ENCODE measurements around the gene FEZ2. TPM values are rescaled to one million over a fixed set of nuclear protein-coding genes. Genes with fewer than 3 reads are reported as not detected.

FEZ2 gene
- total RNA-seq, 1 experiment from 2014 or later = 14.8 TPM

- ChIA-PET CTCF (no interaction called here), RAD21 (ENCODE audit: low non-redundant PET in 1 of 2, low total read pairs in 2 of 2, uncharacterized antibody in 2 of 2, unreplicated experiment in 2 of 2) (no interaction called here), POLR2A (no interaction called here)
- Histone ChIP-seq H3K9ac (ENCODE audit: low read length) (no peak overlapping the region), H2AFZ (ENCODE audit: low read depth, low read length, poor library complexity, severe bottlenecking) (no peak overlapping the region), H4K20me1 (ENCODE audit: insufficient read depth) (no peaks in the 10 kb centered on the region), H3K9me3 (ENCODE audit: control insufficient read depth in 1 of 2, insufficient read depth in 1 of 2, low read depth in 1 of 2, low read length in 2 of 2) (no peaks in the 10 kb centered on the region), H3K4me2 (ENCODE audit: low read length) (no peak overlapping the region), H3K27ac (ENCODE audit: low read depth, low read length) (no peak overlapping the region), H3K4me3 (replicated peaks in 1 of 2; ENCODE audit: low read depth in 1 of 2, low read length in 2 of 2) (no peak overlapping the region), H3K79me2 (ENCODE audit: insufficient read depth, low read length) (peaks cover 21% of the 10 kb centered on the region), H3K36me3 (ENCODE audit: control insufficient read depth in 1 of 2, insufficient read depth in 2 of 2, low read length in 2 of 2) (no peaks in the 10 kb centered on the region), H3K4me1 (ENCODE audit: control insufficient read depth in 1 of 2, insufficient read depth in 2 of 2, low read length in 2 of 2) (peaks cover 20 to 36% of the 10 kb centered on the region in 2 experiments), H3K9me2 (ENCODE audit: insufficient read depth) (no peaks in the 10 kb centered on the region), H3K27me3 (ENCODE audit: insufficient read depth, low read length) (no peaks in the 10 kb centered on the region)
- intact Hi-C loops (cut with micrococcal nuclease) = no loop called here
- BruUV-seq (replicated peaks) = no TSS peak
- ATAC-seq = no peak
- no peak for DNase-seq (ENCODE audit: low read depth, low spot score)
- no peak for TF ChIP-seq SP1 (IDR thresholded peaks at IDR 0.05; ENCODE audit: low read depth)
- TF ChIP-seq ZNF274 (IDR thresholded peaks at IDR 0.05; ENCODE audit: low read depth, low read length) = no peak
- no peak for TF ChIP-seq EZH2 (IDR thresholded peaks at IDR 0.05)
- TF ChIP-seq SRF (IDR thresholded peaks at IDR 0.05; ENCODE audit: low read depth) = no peak
- no peak for TF ChIP-seq ZFX (IDR thresholded peaks at IDR 0.05)
- no peak for TF ChIP-seq POLR2AphosphoS5 (IDR thresholded peaks at IDR 0.05; ENCODE audit: low read depth, low read length)
- no peak for TF ChIP-seq REST (IDR thresholded peaks at IDR 0.05; ENCODE audit: low read depth)
- no peak for TF ChIP-seq ZBTB33 (IDR thresholded peaks at IDR 0.05; ENCODE audit: extremely low read depth, insufficient replicate concordance, low read length)
- TF ChIP-seq SIN3A (IDR thresholded peaks at IDR 0.05; ENCODE audit: low read depth) = no peak
- TF ChIP-seq ATF3 (IDR thresholded peaks at IDR 0.05) = no peak
- no peak for TF ChIP-seq EZH2phosphoT487 (IDR thresholded peaks at IDR 0.05; ENCODE audit: borderline replicate concordance)
- no peak for TF ChIP-seq YY1 (IDR thresholded peaks at IDR 0.05; ENCODE audit: extremely low read depth, insufficient replicate concordance, low read depth, low read length)
Observed at GRCh38 chr2:36570416-36570815, 27.6 kb downstream of the FEZ2 start.
